HepG2 (cell line): ENCODE data around the gene GPRIN1. TPM values are rescaled to one million over a fixed set of nuclear protein-coding genes. Genes with fewer than 3 reads are reported as not detected.
A peak's percentile ranks its signal among the peaks of the same experiment; 100 is the strongest.

Source experiments
- ARNT2 ChIP-seq: sonication (generic); formaldehyde crosslinking; IDR thresholded peaks from 2 replicates; pipeline ENCODE4 v1.8.0; 2022; ENCODE audit warnings: mild to moderate bottlenecking, low read depth, missing genetic modification reagents, moderate library complexity
- BHLHE40 ChIP-seq: IDR thresholded peaks from 2 replicates; pipeline ENCODE4 v1.6.1; 2011; ENCODE audit warnings: low read length, improper control_type of control experiment
- BRCA1 ChIP-seq: sonication (generic); formaldehyde crosslinking; IDR thresholded peaks from 2 replicates; pipeline ENCODE4 v1.4.0; 2020; ENCODE audit warnings: missing genetic modification reagents
- GABPB1 ChIP-seq: IDR thresholded peaks from 2 replicates; pipeline ENCODE4 v1.6.1; 2016; ENCODE audit warnings: mild to moderate bottlenecking, missing genetic modification reagents, moderate library complexity, missing compliant biosample characterization
- HOXA3 ChIP-seq: sonication (generic); formaldehyde crosslinking; IDR thresholded peaks from 2 replicates; pipeline ENCODE4 v1.5.0; 2020; ENCODE audit warnings: missing genetic modification reagents
- KDM2A ChIP-seq: sonication (generic); formaldehyde crosslinking; IDR thresholded peaks from 2 replicates; pipeline ENCODE4 v1.4.0; 2020; ENCODE audit warnings: low read depth, missing genetic modification reagents, borderline replicate concordance
- MAZ ChIP-seq, 2 experiments: sonication (generic) in 1 of 2; formaldehyde crosslinking in 1 of 2; IDR thresholded peaks; 2 replicates each; pipeline versions ENCODE4 v1.5.0 to v1.6.1; 2012 to 2020; ENCODE audit warnings: low read depth in 2 of 2, mild to moderate bottlenecking in 2 of 2, borderline replicate concordance in 1 of 2, improper control_type of control experiment in 1 of 2, low read length in 1 of 2, missing genetic modification reagents in 1 of 2, moderate library complexity in 1 of 2
- RBFOX2 ChIP-seq: fragments of 200-400 bp; formaldehyde crosslinking; IDR thresholded peaks from 2 replicates; pipeline ENCODE4 v1.6.1; 2017; ENCODE audit warnings: low read depth, mild to moderate bottlenecking, low read length
- RXRA ChIP-seq: sonication (generic); formaldehyde crosslinking; IDR thresholded peaks from 2 replicates; pipeline ENCODE4 v1.5.1; 2020; ENCODE audit warnings: missing genetic modification reagents
- SALL1 ChIP-seq: sonication (generic); formaldehyde crosslinking; IDR thresholded peaks from 2 replicates; pipeline ENCODE4 v1.8.0; 2022; ENCODE audit warnings: mild to moderate bottlenecking, missing genetic modification reagents
- SIN3A ChIP-seq: IDR thresholded peaks from 2 replicates; pipeline ENCODE4 v1.6.1; 2011; ENCODE audit warnings: low read depth, mild to moderate bottlenecking, control low read depth, low read length, borderline replicate concordance
- TSC22D2 ChIP-seq: sonication (generic); formaldehyde crosslinking; IDR thresholded peaks from 2 replicates; pipeline ENCODE4 v1.5.1; 2020; ENCODE audit warnings: missing genetic modification reagents, mild to moderate bottlenecking, borderline replicate concordance
- ZC3H13 ChIP-seq: sonication (generic); formaldehyde crosslinking; IDR thresholded peaks from 2 replicates; pipeline ENCODE4 v1.8.1; 2023; ENCODE audit warnings: mild to moderate bottlenecking, missing genetic modification reagents, moderate library complexity
- ZNF24 ChIP-seq: fragments of 450-650 bp; IDR thresholded peaks from 2 replicates; pipeline ENCODE4 v1.6.1; 2017; ENCODE audit warnings: antibody characterized with exemption, mild to moderate bottlenecking
- ZNF431 ChIP-seq: sonication (generic); formaldehyde crosslinking; IDR thresholded peaks from 2 replicates; pipeline ENCODE4 v1.9.0; 2022; ENCODE audit warnings: missing genetic modification reagents, low read depth, mild to moderate bottlenecking, borderline replicate concordance
- ZNF441 ChIP-seq: sonication (generic); formaldehyde crosslinking; IDR thresholded peaks from 2 replicates; pipeline ENCODE4 v1.7.0; 2021; ENCODE audit warnings: missing genetic modification reagents, borderline replicate concordance
- ZNF563 ChIP-seq: sonication (generic); formaldehyde crosslinking; IDR thresholded peaks from 2 replicates; pipeline ENCODE4 v1.8.0; 2022; ENCODE audit warnings: mild to moderate bottlenecking, moderate library complexity, missing genetic modification reagents
- polyA plus RNA-seq, 8 experiments: library from polyadenylated mRNA; depleted of rRNA in 3 of 8; stranded (reverse) in 7 of 8; unstranded in 1 of 8; fragments of >200 nt; fragmentation: Illumina TruSeq in 4 of 8; extraction: Trizol in 4 of 8; gene quantifications; 2 replicates each; pipeline versions ENCODE4 v1.2.1 to v1.2.3, GENCODE V29; 2011 to 2016; ENCODE audit warnings: low read depth in 4 of 8, missing spikeins in 1 of 8, mixed read lengths in 1 of 8; ENCODE audit not compliant: insufficient read depth in 1 of 8
- total RNA-seq, 5 experiments: library from RNA; depleted of rRNA; stranded (reverse); fragments of >200 nt; fragmentation: Illumina TruSeq; extraction: Trizol; gene quantifications; 2 replicates each; pipeline ENCODE4 v1.2.3, GENCODE V29; 2016; ENCODE audit warnings: low read depth in 1 of 5
- TF ChIP-seq, protein P1 (sequence below): IDR thresholded peaks from 2 replicates; pipeline ENCODE4 v1.6.1; 2016; ENCODE audit warnings: low read depth, borderline replicate concordance
- TF ChIP-seq, protein P2 (sequence below): IDR thresholded peaks from 2 replicates; pipeline ENCODE4 v1.6.1; 2016; ENCODE audit warnings: mild to moderate bottlenecking, missing biosample characterization, missing genetic modification reagents
- TF ChIP-seq, protein P3 (sequence below): sonication (generic); formaldehyde crosslinking; IDR thresholded peaks from 2 replicates; pipeline ENCODE4 v1.5.0; 2020; ENCODE audit warnings: mild to moderate bottlenecking, missing genetic modification reagents, borderline replicate concordance
- TF ChIP-seq, protein P4 (sequence below): sonication (generic); formaldehyde crosslinking; IDR thresholded peaks from 2 replicates; pipeline ENCODE4 v1.5.0; 2020; ENCODE audit warnings: missing genetic modification reagents

The GPRIN1 gene
- total and polyA plus RNA-seq, 2 of the 13 experiments (the other 11 are each of a cell fraction or from before 2014, with no cell fraction given) = 0.32 to 2.0 TPM

DNA sequence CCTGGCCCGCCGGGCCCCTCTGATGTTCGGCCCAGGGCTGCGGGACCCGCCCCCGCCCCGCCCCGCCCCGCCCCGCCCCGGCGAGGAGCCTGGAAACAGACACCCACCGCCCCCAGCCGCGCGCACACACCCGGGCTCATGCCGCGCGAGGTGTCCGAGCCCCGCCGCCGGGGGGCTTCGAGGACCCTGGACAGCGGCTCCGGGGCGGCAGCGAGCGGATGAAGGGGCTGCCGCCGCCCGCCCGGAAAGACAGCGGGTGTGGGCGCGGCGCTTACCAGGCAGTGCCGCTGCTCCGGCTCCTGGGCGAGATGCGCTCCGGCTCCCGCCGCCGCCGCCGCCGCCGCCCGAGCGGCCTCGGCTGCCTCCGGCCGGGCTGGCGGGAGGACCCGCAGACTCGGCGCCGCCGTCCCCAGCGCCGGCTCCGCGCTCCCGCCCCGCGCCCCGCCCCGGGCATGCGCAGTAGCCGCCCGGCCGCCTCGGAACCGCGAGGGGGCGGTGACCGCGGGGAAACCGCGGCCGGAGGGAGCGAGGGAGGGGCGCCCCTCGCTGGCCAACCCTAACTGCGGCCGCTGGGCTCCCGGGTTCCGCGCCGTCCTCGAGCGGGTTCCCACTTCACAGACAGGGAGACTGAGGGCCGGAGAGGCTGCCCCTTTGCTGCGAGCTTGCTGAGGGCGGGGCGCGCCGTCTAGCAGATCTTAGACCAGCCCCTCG lies at the start of gene GPRIN1 (continued):
- TF ChIP-seq MAZ (IDR thresholded peaks at IDR 0.05; ENCODE audit: borderline replicate concordance, low read depth, low read length) (no peak), MAZ (CRISPR knock-in tag; IDR thresholded peaks at IDR 0.05; ENCODE audit: low read depth) (0 out of 2 replicates have a peak, but pooled peaks have one; percentile 50), BRCA1 (CRISPR knock-in tag) (no peak), BHLHE40 (no peak), SALL1 (CRISPR knock-in tag) (0 out of 2 replicates have a peak, but pooled peaks have one; percentile 16), GABPB1 (peak; percentile 60; the same call in 1 of the 2 replicates), ARNT2 (CRISPR knock-in tag) (0 out of 2 replicates have a peak, but pooled peaks have one; percentile 17), HOXA3 (CRISPR knock-in tag) (peak; percentile 41; the same call in 1 of the 2 replicates), ZNF431 (CRISPR knock-in tag) (no peak), TSC22D2 (CRISPR knock-in tag) (0 out of 2 replicates have a peak, but pooled peaks have one; percentile 48), RBFOX2 (0 out of 2 replicates have a peak, but pooled peaks have one; percentile 24), SIN3A (peak; percentile 74; the same call in 1 of the 2 replicates), ZNF563 (CRISPR knock-in tag) (peak; percentile 41; the same call in 1 of the 2 replicates), ZC3H13 (no peak), KDM2A (CRISPR knock-in tag) (peak; percentile 67; the same call in 1 of the 2 replicates), RXRA (CRISPR knock-in tag) (0 out of 2 replicates have a peak, but pooled peaks have one; percentile 37), ZNF441 (CRISPR knock-in tag) (peak; percentile 28; the same call in 1 of the 2 replicates), ZNF24 (no peak)
- TF ChIP-seq, protein P1, sequence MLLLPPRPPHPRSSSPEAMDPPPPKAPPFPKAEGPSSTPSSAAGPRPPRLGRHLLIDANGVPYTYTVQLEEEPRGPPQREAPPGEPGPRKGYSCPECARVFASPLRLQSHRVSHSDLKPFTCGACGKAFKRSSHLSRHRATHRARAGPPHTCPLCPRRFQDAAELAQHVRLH (CRISPR knock-in tag) = 0 out of 2 replicates have a peak, but pooled peaks have one; percentile 22
- TF ChIP-seq, protein P2, sequence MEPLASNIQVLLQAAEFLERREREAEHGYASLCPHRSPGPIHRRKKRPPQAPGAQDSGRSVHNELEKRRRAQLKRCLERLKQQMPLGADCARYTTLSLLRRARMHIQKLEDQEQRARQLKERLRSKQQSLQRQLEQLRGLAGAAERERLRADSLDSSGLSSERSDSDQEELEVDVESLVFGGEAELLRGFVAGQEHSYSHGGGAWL (CRISPR knock-in tag) = 0 out of 2 replicates have a peak, but pooled peaks have one; percentile 27
- TF ChIP-seq, protein P3, sequence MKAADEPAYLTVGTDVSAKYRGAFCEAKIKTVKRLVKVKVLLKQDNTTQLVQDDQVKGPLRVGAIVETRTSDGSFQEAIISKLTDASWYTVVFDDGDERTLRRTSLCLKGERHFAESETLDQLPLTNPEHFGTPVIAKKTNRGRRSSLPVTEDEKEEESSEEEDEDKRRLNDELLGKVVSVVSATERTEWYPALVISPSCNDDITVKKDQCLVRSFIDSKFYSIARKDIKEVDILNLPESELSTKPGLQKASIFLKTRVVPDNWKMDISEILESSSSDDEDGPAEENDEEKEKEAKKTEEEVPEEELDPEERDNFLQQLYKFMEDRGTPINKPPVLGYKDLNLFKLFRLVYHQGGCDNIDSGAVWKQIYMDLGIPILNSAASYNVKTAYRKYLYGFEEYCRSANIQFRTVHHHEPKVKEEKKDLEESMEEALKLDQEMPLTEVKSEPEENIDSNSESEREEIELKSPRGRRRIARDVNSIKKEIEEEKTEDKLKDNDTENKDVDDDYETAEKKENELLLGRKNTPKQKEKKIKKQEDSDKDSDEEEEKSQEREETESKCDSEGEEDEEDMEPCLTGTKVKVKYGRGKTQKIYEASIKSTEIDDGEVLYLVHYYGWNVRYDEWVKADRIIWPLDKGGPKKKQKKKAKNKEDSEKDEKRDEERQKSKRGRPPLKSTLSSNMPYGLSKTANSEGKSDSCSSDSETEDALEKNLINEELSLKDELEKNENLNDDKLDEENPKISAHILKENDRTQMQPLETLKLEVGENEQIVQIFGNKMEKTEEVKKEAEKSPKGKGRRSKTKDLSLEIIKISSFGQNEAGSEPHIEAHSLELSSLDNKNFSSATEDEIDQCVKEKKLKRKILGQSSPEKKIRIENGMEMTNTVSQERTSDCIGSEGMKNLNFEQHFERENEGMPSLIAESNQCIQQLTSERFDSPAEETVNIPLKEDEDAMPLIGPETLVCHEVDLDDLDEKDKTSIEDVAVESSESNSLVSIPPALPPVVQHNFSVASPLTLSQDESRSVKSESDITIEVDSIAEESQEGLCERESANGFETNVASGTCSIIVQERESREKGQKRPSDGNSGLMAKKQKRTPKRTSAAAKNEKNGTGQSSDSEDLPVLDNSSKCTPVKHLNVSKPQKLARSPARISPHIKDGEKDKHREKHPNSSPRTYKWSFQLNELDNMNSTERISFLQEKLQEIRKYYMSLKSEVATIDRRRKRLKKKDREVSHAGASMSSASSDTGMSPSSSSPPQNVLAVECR (CRISPR knock-in tag) = peak; percentile 44; the same call in 1 of the 2 replicates
- TF ChIP-seq, protein P4, sequence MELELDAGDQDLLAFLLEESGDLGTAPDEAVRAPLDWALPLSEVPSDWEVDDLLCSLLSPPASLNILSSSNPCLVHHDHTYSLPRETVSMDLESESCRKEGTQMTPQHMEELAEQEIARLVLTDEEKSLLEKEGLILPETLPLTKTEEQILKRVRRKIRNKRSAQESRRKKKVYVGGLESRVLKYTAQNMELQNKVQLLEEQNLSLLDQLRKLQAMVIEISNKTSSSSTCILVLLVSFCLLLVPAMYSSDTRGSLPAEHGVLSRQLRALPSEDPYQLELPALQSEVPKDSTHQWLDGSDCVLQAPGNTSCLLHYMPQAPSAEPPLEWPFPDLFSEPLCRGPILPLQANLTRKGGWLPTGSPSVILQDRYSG (CRISPR knock-in tag) = 0 out of 2 replicates have a peak, but pooled peaks have one; percentile 33
